MV-4-11 (cell line): ENCODE measurements around the gene AGBL3.
A peak's percentile ranks its signal among the peaks of the same experiment; 100 is the strongest.
"Not testable (repeated sequence)": the region's sequence is repeated elsewhere in the genome, so short reads cannot be mapped to it uniquely, and the experiment has no call there.

ENCODE experiments used
- DNase-seq: peaks from one replicate; lab custom pipeline; 2025; lab: John Stamatoyannopoulos, UW

AGBL3 gene

GRCh38 chr7:135168489-135169140 lies 182.3 kb downstream of the AGBL3 start:
- no peak for DNase-seq

- peak; percentile 19 for DNase-seq
These were observed 183.0 kb downstream of the AGBL3 start for GRCh38 chr7:135169141-135169963.

- peak; percentile 81 for DNase-seq
These were observed 183.6 kb downstream of the AGBL3 start for GRCh38 chr7:135169964-135170273.

GRCh38 chr7:135170274-135170997 lies 184.1 kb downstream of the AGBL3 start, which contains the start of gene CYREN:
Gene CYREN, minus strand, starts transcription at chr7:135170707. Its CDS starts 1,785 bp downstream, at chr7:135168922.
- peak; percentile 93 for DNase-seq

GRCh38 chr7:135170998-135171481 lies 184.7 kb downstream of the AGBL3 start:
- peak; percentile 43 for DNase-seq

GRCh38 chr7:135171581-135172291 lies 185.4 kb downstream of the AGBL3 start:
- peak; percentile 52 for DNase-seq

- not testable (repeated sequence) for DNase-seq
These were observed 187.6 kb downstream of the AGBL3 start for GRCh38 chr7:135173916-135174315.

GRCh38 chr7:135174941-135175340 lies 188.6 kb downstream of the AGBL3 start:
- DNase-seq: no peak

GRCh38 chr7:135175931-135176330 lies 189.6 kb downstream of the AGBL3 start:
- DNase-seq: no peak

GRCh38 chr7:135177028-135177696 lies 190.9 kb downstream of the AGBL3 start:
- DNase-seq: no peak

- DNase-seq: no peak
These were observed 192.1 kb downstream of the AGBL3 start for GRCh38 chr7:135178364-135178763.

- DNase-seq: no peak
These were observed 193.1 kb downstream of the AGBL3 start for GRCh38 chr7:135179321-135179925.

- peak; percentile 25 for DNase-seq
These were observed 193.8 kb downstream of the AGBL3 start for GRCh38 chr7:135180122-135180521.

GRCh38 chr7:135181261-135181928 lies 195.1 kb downstream of the AGBL3 start:
- DNase-seq: no peak

- DNase-seq: no peak
These were observed 195.8 kb downstream of the AGBL3 start for GRCh38 chr7:135181929-135182678.

GRCh38 chr7:135183478-135183877 lies 197.2 kb downstream of the AGBL3 start:
- DNase-seq: no peak

GRCh38 chr7:135184254-135184841 lies 198.0 kb downstream of the AGBL3 start:
- DNase-seq: no peak
